Measurements from ENCODE around the gene PPDPF.
"Not testable (repeated sequence)": the region's sequence is repeated elsewhere in the genome, so short reads cannot be mapped to it uniquely, and the experiment has no call there.

PPDPF gene

GRCh38 chr20:63553251-63553932 lies 32.8 kb downstream of the PPDPF start:
- peak; percentile 87 for DNase-seq

- DNase-seq, result no peak
Observed at GRCh38 chr20:63553933-63554290, 33.3 kb downstream of the PPDPF start, which contains the start of gene FNDC11. TSS of gene FNDC11 (plus strand) at chr20:63554159. CDS start at chr20:63555664, 1,505 bp downstream.

- DNase-seq, result no peak
Observed at GRCh38 chr20:63554361-63555278, 34.1 kb downstream of the PPDPF start.

- no peak for DNase-seq
Observed at GRCh38 chr20:63555661-63556381, 35.3 kb downstream of the PPDPF start.

GRCh38 chr20:63556873-63557478 lies 36.4 kb downstream of the PPDPF start:
- no peak for DNase-seq

GRCh38 chr20:63557481-63557891 lies 36.9 kb downstream of the PPDPF start:
- DNase-seq, result no peak

- no peak for DNase-seq
Observed at GRCh38 chr20:63558804-63559484, 38.4 kb downstream of the PPDPF start.

GRCh38 chr20:63559485-63560332 lies 39.1 kb downstream of the PPDPF start:
- DNase-seq, result not testable (repeated sequence)

GRCh38 chr20:63560333-63560805 lies 39.8 kb downstream of the PPDPF start:
- no peak for DNase-seq

GRCh38 chr20:63560856-63561609 lies 40.5 kb downstream of the PPDPF start:
- DNase-seq, result no peak

- DNase-seq, result no peak
Observed at GRCh38 chr20:63561624-63562396, 41.2 kb downstream of the PPDPF start.

GRCh38 chr20:63562461-63563224 lies 42.1 kb downstream of the PPDPF start:
- no peak for DNase-seq

GRCh38 chr20:63563225-63563935 lies 42.8 kb downstream of the PPDPF start:
- DNase-seq, result no peak

- no peak for DNase-seq
Observed at GRCh38 chr20:63564036-63564810, 43.7 kb downstream of the PPDPF start.

GRCh38 chr20:63565021-63565698 lies 44.6 kb downstream of the PPDPF start:
- DNase-seq, result no peak

- no peak for DNase-seq
Observed at GRCh38 chr20:63565699-63566335, 45.3 kb downstream of the PPDPF start.
